ENCODE measurements around the gene CD160.
A peak's percentile ranks its signal among the peaks of the same experiment; 100 is the strongest.
"Not testable (repeated sequence)": the region's sequence is repeated elsewhere in the genome, so short reads cannot be mapped to it uniquely, and the experiment has no call there.

Gene CD160

GRCh38 chr1:145710291-145711027 lies 8.8 kb upstream of the CD160 start:
- DNase-seq, result no peak

GRCh38 chr1:145711213-145711651 lies 8.1 kb upstream of the CD160 start:
- no peak for DNase-seq

GRCh38 chr1:145714524-145715111 lies 4.7 kb upstream of the CD160 start:
- DNase-seq, result no peak

DNA sequence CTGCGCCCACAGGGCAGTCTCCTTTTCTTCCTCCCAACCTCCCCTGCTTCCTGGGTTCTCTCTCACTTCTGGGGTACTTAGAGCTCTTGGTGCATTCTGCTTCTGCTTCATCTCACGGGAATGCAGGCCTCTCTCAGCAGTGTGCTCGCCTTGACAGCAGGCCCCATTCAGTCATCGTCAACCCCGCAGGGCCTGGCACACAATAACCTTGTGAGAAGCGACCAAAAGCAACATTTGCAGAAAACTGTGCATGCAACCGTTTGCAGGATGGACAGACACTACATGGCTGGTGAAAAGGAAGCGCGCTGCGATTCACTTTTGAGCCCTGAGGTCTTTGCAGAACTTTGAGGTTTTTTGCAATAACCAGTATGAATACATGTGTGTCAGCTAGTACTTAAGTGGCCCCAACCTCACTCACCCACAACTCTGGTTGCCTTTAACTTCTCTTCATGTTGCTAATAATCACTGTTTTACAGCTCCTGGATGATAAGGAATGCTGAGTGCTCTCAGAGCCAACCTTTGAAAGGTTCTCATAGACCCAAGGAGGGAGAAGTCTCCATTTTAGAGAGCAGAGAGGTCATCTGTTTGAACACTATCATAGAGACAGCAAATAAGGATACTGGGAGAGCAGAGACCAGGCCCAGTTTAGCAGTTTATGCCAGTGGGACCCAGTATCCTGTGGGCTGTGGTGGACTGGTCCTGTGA lies 2.5 kb upstream of the CD160 start:
- no peak for DNase-seq

DNA sequence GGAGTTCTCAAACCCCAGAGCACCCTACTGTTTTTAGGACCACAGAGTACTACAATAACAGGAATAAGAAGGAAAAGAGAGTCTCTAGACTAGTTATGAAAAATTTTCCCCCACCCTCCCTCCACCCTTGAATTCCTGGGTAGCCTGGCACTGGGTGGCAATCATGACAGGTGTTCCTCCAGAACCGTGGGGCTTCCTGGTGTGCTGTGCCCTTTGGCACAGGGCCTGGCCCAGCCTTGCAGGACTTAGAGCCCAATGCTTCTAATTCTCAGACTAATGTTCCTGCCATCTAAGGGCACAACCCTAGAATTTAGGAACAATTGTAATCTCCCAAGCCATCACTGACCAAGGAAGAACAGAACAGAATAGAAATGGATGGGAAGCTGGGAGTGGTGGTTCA lies 1.5 kb upstream of the CD160 start:
- DNase-seq, result no peak

- DNase-seq, result not testable (repeated sequence)
Measured at GRCh38 chr1:145718465-145718864, 834 bp upstream of the CD160 start.

- DNase-seq, result peak; percentile 83
Measured at GRCh38 chr1:145720556-145720877, 1.2 kb downstream of the CD160 start.

- peak; percentile 59 for DNase-seq
Measured at GRCh38 chr1:145720878-145721671, 1.8 kb downstream of the CD160 start.

DNA sequence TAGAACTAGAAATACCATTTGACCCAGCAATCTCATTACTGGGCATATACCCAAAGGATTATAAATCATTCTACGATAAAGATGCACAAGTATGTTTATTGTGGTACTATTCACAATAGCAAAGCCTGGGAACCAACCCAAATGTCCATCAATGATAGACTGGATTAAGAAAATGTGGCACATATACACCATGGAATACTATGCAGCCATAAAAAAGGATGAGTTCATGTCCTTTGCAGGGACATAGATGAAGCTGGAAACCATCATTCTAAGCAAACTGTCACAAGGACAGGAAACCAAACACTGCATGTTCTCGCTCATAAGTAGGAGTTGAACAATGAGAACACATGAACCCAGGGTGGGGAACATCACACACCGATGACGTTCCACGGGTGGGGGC lies 6.9 kb downstream of the CD160 start:
- not testable (repeated sequence) for DNase-seq

DNA sequence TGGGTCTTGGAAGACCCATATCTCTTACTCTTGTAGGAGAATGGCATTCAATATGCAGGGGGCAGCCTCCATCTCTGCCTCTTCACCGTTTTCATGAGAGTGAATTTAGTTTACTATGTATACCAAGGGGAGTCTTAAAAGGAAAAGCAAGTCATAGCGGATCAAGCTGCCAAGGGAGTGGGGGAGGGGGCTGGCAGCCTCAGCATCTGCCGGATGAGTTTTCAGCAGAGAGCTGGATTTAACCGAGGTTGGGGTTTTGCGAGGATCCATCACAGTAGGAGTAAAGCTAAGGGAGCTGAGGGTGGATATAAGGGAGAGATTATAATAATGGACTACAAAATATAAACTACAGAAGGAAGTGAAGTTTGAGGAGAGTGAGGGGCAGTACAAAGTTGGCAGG lies 9.9 kb downstream of the CD160 start:
- DNase-seq, result peak; percentile 54

DNA sequence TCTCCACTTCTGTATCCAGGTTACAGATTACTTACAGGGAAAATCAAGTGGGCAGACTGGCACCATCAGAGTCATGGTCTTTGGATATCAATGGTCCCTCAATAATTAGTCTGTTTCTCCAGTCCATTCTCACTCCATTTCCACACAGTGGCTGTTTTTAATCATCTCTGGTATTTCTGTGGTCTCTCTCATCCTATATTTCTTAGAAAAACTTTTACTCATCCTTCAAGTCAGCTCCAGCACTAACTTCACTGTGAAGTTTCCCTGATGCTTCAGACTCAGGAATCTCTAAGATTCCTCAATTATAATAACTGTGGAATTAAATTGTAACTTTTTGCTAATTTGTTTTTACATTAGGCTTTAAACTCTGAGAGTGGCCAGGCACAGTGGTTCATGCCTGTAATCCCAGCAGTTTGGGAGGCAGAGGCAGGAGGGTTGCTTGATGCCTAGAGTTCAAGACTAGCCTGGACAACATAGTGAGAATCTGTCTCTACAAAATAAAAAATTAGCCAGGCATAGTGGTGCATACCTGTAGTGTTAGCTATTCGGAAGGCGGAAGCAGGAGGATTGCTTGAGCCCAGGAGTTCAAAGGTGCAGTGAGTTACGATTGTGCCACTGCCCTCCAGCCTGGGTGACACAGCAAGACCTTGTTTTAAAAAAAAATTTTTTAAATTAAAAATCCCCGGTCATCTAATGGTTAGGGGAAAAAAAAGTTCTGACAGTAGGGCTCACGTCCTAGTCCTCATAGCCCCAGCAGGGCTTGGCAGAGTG lies 10.6 kb downstream of the CD160 start:
- DNase-seq, result peak; percentile 68

DNA sequence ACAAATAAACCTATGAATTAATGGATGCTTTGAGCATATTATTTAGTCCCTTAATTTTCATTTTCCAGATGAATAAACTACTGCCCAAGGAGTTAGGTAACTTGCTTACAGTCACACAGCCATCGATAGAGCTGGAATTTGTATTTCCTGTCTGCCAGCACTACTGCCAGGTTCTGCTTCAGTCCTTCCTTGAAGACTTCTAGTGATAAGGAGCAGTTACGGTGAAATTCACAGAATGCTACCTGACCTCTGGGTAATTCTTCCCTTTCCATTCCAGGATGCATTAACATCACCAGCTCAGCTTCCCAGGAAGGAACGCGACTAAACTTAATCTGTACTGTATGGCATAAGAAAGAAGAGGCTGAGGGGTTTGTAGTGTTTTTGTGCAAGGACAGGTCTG lies 11.2 kb downstream of the CD160 start:
- no peak for DNase-seq

DNA sequence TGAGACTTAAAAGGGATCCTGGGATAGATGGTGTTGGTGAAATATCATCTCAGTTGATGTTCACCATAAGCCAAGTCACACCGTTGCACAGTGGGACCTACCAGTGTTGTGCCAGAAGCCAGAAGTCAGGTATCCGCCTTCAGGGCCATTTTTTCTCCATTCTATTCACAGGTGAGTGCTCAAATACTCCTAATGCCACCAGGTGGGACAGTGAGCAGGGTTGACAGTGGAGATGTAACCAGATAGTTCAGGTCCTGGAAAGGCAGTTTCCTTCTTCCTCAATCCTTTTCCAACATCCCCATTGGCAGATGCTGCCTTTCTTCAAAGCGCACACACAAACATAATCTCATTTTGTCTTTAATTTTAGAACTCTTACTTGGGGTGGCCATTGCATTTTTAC lies 11.6 kb downstream of the CD160 start:
- no peak for DNase-seq

- no peak for DNase-seq
Measured at GRCh38 chr1:145736191-145736590, 16.9 kb downstream of the CD160 start.

DNA sequence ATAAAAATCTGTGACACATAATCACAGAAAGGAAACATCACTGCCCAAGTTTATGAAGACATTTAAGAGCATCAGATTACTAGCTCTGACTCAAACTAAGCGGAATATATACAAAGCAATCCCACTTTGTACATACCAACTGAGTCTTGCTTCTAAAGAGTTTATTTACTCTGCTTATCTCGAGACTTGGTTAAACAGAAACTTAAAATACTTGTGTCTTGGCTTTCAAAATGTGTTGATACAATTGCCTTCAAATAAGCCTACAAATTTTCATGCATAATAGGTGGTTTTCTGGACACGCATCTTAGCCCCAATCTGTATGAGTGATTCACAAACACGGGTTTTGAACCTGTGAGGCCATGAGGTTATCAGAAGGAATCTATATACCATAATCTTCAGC lies 21.0 kb downstream of the CD160 start:
- no peak for DNase-seq

DNA sequence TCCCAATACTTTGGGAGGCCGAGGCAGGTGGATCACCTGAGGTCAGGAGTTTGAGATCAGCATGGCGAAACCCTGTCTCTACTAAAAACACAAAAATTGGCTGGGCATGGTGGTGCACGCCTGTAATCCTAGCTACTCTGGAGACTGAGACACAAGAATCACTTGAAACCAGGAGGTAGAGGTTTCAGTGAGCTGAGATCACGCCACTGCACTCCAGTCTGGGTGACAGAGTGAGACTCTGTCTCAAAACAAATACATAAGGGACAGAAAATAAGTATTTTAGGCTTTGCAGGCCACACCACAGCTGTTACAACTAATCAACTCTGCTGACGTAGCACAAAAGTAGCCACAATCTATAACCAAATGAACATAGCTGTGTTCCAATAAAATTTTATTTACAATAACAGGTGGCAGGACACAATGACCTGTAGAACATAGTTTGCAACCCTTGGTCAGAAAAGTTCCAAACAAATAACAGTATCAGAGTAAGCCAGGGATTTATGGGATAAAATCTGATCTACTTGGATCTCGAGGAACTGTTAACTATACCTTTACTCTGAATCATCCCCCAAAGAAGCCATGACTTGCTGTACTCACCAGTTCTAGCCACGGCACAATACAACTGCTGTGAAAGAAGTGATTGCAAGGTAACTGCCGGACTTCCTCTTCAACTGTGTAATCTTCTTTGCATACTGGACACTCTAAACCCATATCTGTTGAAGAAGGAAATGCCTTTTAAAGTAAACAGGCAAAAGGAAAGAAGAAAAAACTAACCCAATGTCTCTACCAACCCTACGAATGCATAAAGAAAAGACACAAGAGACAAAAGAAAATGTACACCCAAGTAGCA lies 28.3 kb downstream of the CD160 start:
- no peak for DNase-seq

- no peak for DNase-seq
Measured at GRCh38 chr1:145750426-145750825, 31.1 kb downstream of the CD160 start.

DNA sequence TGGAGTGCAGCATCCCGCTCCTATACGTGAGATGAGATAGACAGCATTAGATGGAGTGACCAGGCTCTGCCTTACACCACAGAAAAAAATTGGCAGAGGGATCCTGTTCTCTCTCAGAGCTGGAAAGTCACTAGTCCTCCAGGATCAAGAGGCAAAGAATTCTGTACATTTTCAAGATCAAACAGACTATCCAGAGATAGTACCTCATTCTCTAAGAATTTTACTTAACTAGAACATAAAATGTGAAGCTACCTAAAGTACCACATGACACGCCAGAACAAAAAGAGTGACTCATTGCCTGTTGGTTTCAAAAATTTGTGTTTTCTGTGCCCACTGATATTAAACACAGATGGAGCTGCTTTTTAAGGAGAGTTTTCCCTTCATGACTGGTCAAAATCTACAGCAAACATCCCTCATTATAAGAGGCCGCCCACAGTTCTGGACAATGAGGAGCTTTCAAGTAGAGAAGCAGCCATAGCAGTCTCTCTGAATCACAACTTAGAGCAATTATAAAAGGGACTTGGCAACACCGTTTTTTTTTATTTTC lies 32.3 kb downstream of the CD160 start:
- peak; percentile 98 for DNase-seq

DNA sequence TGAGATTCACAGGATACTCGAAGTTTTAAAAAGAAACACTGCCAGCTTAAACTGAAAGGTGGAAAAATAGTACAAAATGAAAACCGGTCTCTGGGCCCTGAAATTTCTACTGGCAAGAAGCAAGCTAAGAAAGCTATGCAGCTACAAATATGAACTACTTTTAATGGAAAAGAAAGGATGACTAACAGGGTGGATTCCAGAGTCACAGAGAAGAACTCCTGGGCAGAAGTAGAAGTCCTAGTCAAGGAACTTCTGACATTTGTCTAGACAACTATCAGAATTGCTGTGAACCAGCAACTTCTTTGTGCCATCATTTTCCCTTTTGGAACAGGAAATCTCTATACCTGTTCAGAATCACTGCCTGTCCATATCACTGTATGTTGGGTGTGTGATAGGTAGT lies 38.1 kb downstream of the CD160 start:
- no peak for DNase-seq

DNA sequence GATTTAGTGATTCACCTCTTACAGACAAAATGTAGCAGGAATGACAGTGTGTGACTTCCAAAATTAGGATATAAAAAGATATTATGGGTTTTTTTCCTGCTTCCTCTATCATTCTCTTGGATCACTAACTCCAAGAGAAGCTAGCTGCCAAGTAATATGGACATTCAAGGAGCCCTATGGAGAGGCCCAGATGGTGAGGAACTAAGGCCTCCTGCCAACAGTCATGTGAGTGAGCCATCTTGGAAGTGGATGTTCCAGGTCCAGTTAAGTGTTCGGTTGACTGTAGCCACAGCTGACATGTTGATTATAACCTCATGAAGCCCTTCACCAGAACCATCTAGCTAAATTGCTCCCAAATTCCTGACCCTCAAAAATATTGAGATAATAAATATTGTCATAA lies 38.8 kb downstream of the CD160 start:
- no peak for DNase-seq

DNA sequence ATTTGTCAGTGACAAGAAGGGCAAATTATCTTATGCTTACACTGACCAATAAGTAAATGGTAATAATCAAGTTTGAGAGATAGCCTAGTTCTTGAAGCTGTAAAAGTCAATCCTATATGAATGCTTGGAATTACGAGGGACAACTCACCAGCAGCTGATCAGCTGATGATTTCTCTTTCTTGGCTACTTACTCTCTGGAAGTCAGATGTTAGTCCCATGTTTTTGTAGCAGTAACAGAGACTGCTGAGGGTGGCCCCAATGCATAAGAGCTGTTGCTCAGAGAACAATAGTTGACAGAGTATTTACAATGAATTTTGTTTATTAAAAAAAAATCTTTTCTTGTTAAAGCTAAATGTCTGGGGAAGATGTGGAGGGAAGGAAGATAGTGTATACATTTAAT lies 39.3 kb downstream of the CD160 start:
- no peak for DNase-seq

All from fibroblast of upper back skin (primary cell).